Gastrocnemius medialis (tissue), 4 donors: ENCODE results near the gene EPHA4.

Source experiments
- CTCF ChIP-seq, 5 experiments: fragments of 450-650 bp in 3 of 5; fragments of 200-600 bp in 2 of 5; sonication (generic) in 2 of 5; IDR thresholded peaks in 4 of 5; conservative IDR thresholded peaks in 1 of 5; 1 replicate in 4 of 5; 2 replicates in 1 of 5; pipeline ENCODE4 v1.5.1; 2016 to 2019; ENCODE audit warnings: antibody characterized with exemption in 5 of 5, mild to moderate bottlenecking in 3 of 5, moderate library complexity in 3 of 5
- POLR2A ChIP-seq, 2 donors: fragments of 450-650 bp; IDR thresholded peaks; one replicate each; pipeline ENCODE4 v1.6.1; 2017; ENCODE audit warnings: antibody characterized with exemption in 2 of 2, mild to moderate bottlenecking in 2 of 2, moderate library complexity in 2 of 2

DNA sequence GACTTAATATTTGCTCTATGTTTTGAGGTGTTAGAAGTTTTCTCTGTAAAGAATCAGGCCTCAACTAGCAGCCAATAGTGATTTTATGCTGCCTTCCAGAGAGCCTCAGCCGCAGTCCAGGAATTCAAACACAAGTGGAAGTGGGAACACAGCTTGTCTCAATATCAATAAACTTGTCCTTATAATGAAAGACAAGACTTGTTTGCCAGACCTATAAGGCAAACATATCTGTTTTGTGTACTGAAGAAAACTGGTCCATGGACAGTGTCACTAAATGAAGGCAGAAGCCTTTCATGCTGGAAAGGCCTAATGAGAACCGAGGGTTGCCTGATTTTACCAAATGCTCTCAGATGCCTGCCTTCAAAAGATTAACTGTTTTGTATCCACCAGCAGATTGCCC, 182.2 kb downstream of the EPHA4 start:
- TF ChIP-seq CTCF (IDR thresholded peaks at IDR 0.05 in 4 of 5, conservative IDR thresholded peaks at IDR 0.05 in 1 of 5) (no peak), POLR2A (IDR thresholded peaks at IDR 0.05) (no peak)
